HEK293 (cell line): Measurements from ENCODE around the gene TMEM37.

Experiments
- CTCF ChIA-PET: fragments of 350-600 bp; formaldehyde crosslinking; extraction: SDS; loops from one replicate; lab custom pipeline; 2021; ENCODE audit warnings: antibody characterized with exemption; lab: Yijun Ruan, JAX
- POLR2A ChIA-PET: fragments of 300-600 bp; formaldehyde crosslinking; extraction: SDS; loops from one replicate; lab custom pipeline; 2020; ENCODE audit warnings: antibody characterized with exemption, inconsistent platforms; lab: Yijun Ruan, JAX
- H3K27ac ChIP-seq: fragments of 200-500 bp; sonication (Bioruptor generic); 2 replicates; pipeline ENCODE4 v1.5.1; 2014; ENCODE audit warnings: low read depth, low read length, control low read depth, inconsistent platforms; ENCODE audit errors: extremely low read depth
- H3K36me3 ChIP-seq, 2 experiments: fragments of 200-500 bp in 1 of 2; sonication (Bioruptor generic) in 1 of 2; 1 replicate in 1 of 2; 2 replicates in 1 of 2; pipeline ENCODE4 v1.5.1; 2014 to 2017; ENCODE audit warnings: inconsistent platforms in 2 of 2, low read length in 2 of 2; ENCODE audit not compliant: control insufficient read depth in 2 of 2, insufficient read depth in 1 of 2
- H3K4me1 ChIP-seq: fragments of 200-500 bp; sonication (Bioruptor generic); 2 replicates; pipeline ENCODE4 v1.5.1; 2014; ENCODE audit warnings: mild to moderate bottlenecking, low read length, inconsistent platforms; ENCODE audit not compliant: control insufficient read depth, insufficient read depth
- H3K4me3 ChIP-seq: 2 replicates; pipeline ENCODE4 v1.5.1; 2011; ENCODE audit warnings: low read depth, mild to moderate bottlenecking, control low read depth, low read length, moderate library complexity
- H3K9me3 ChIP-seq: fragments of 200-500 bp; sonication (Bioruptor generic); 2 replicates; pipeline ENCODE4 v1.5.1; 2014; ENCODE audit warnings: low read depth, low read length, inconsistent platforms; ENCODE audit not compliant: control insufficient read depth, insufficient read depth
- GFI1B ChIP-seq: fragments of 450-650 bp; formaldehyde crosslinking; IDR thresholded peaks from 2 replicates; pipeline ENCODE4 v1.5.1; 2016; ENCODE audit warnings: missing biosample characterization, missing genetic modification characterization
- KLF1 ChIP-seq: fragments of 450-650 bp; formaldehyde crosslinking; IDR thresholded peaks from 2 replicates; pipeline ENCODE4 v1.5.1; 2016; ENCODE audit warnings: missing biosample characterization, missing genetic modification characterization
- KLF7 ChIP-seq: fragments of 450-650 bp; formaldehyde crosslinking; IDR thresholded peaks from 2 replicates; pipeline ENCODE4 v1.5.1; 2016; ENCODE audit warnings: missing biosample characterization, missing genetic modification characterization, borderline replicate concordance
- SP7 ChIP-seq: fragments of 450-650 bp; formaldehyde crosslinking; IDR thresholded peaks from 2 replicates; pipeline ENCODE4 v1.5.1; 2016; ENCODE audit warnings: missing biosample characterization, missing genetic modification characterization
- TCF7L2 ChIP-seq: IDR thresholded peaks from 2 replicates; pipeline ENCODE4 v1.6.1; 2011; ENCODE audit warnings: low read depth, mild to moderate bottlenecking, inconsistent platforms, low read length, moderate library complexity, borderline replicate concordance
- TSHZ1 ChIP-seq: fragments of 450-650 bp; formaldehyde crosslinking; IDR thresholded peaks from 2 replicates; pipeline ENCODE4 v1.5.1; 2016; ENCODE audit warnings: missing biosample characterization, missing genetic modification characterization, borderline replicate concordance
- ZNF280C ChIP-seq: fragments of 450-650 bp; formaldehyde crosslinking; IDR thresholded peaks from 2 replicates; pipeline ENCODE4 v1.5.1; 2016; ENCODE audit warnings: missing biosample characterization, missing genetic modification characterization
- ZNF621 ChIP-seq: fragments of 450-650 bp; formaldehyde crosslinking; IDR thresholded peaks from 2 replicates; pipeline ENCODE4 v1.5.1; 2017; ENCODE audit warnings: missing biosample characterization, missing genetic modification characterization
- ZNF624 ChIP-seq: fragments of 450-650 bp; formaldehyde crosslinking; IDR thresholded peaks from 2 replicates; pipeline ENCODE4 v1.5.1; 2017; ENCODE audit warnings: missing biosample characterization, missing genetic modification characterization
- ZNF645 ChIP-seq: fragments of 450-650 bp; formaldehyde crosslinking; IDR thresholded peaks from 2 replicates; pipeline ENCODE4; 2016; ENCODE audit warnings: missing biosample characterization, missing genetic modification characterization
- TF ChIP-seq, protein P1 (sequence below): fragments of 450-650 bp; formaldehyde crosslinking; IDR thresholded peaks from 2 replicates; pipeline ENCODE4 v1.5.1; 2017; ENCODE audit warnings: missing biosample characterization, missing genetic modification characterization

The TMEM37 gene

GRCh38 chr2:119472749-119473148, 41.1 kb downstream of the TMEM37 start:
- ChIA-PET CTCF (interaction anchor here (1.1 kb wide), 1 partner anchor 56 kb away, joined by 3 read pairs; no protein-coding TSS in a partner anchor), POLR2A (no interaction called here)

GRCh38 chr2:119473621-119474370, 42.1 kb downstream of the TMEM37 start:
- Histone ChIP-seq H3K27ac (no peak overlapping the region), H3K4me1 (peaks cover 4% of the 10 kb centered on the region; the same call in 1 of the 2 replicates), H3K9me3 (no peaks in the 10 kb centered on the region), H3K36me3 (no peaks in the 10 kb centered on the region), H3K4me3 (no peak overlapping the region)
- POLR2A ChIA-PET = no interaction called here
- TF ChIP-seq, protein P1, sequence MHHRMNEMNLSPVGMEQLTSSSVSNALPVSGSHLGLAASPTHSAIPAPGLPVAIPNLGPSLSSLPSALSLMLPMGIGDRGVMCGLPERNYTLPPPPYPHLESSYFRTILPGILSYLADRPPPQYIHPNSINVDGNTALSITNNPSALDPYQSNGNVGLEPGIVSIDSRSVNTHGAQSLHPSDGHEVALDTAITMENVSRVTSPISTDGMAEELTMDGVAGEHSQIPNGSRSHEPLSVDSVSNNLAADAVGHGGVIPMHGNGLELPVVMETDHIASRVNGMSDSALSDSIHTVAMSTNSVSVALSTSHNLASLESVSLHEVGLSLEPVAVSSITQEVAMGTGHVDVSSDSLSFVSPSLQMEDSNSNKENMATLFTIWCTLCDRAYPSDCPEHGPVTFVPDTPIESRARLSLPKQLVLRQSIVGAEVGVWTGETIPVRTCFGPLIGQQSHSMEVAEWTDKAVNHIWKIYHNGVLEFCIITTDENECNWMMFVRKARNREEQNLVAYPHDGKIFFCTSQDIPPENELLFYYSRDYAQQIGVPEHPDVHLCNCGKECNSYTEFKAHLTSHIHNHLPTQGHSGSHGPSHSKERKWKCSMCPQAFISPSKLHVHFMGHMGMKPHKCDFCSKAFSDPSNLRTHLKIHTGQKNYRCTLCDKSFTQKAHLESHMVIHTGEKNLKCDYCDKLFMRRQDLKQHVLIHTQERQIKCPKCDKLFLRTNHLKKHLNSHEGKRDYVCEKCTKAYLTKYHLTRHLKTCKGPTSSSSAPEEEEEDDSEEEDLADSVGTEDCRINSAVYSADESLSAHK = no peak
- TF ChIP-seq ZNF645 = no peak
- TF ChIP-seq TCF7L2 = no peak
- TF ChIP-seq SP7 (tag by site-specific recombination) = no peak
- CTCF ChIA-PET = interaction anchor here (1.0 to 1.7 kb wide), 3 partner anchors 57 to 67 kb away, joined by 3 to 14 read pairs (median 3); no protein-coding TSS in a partner anchor

More at GRCh38 chr2:119472749-119473148, 41.1 kb downstream of the TMEM37 start:
- Histone ChIP-seq H3K4me3 (no peak overlapping the region), H3K4me1 (peaks cover 4% of the 10 kb centered on the region; the same call in 1 of the 2 replicates), H3K9me3 (no peaks in the 10 kb centered on the region)
- TF ChIP-seq KLF1 (tag by site-specific recombination) (0 out of 2 replicates have a peak, but pooled peaks have one; percentile 9), TSHZ1 (tag by site-specific recombination) (no peak)
- TF ChIP-seq, all 188 proteins: peak for 1
- H3K36me3 ChIP-seq = no peaks in the 10 kb centered on the region
- no peak overlapping the region for H3K27ac ChIP-seq

GRCh38 chr2:119474371-119475224, 42.9 kb downstream of the TMEM37 start:
- Histone ChIP-seq H3K4me3 (no peak overlapping the region), H3K4me1 (peaks cover 4% of the 10 kb centered on the region; the same call in 1 of the 2 replicates), H3K27ac (no peak overlapping the region), H3K36me3 (no peaks in the 10 kb centered on the region), H3K9me3 (no peaks in the 10 kb centered on the region)
- CTCF ChIA-PET = interaction anchor here (1.0 to 3.4 kb wide), 5 partner anchors 12 to 69 kb away, joined by 3 to 46 read pairs (median 20); no protein-coding TSS in a partner anchor
- POLR2A ChIA-PET = no interaction called here
- TF ChIP-seq ZNF624 (tag by site-specific recombination) (no peak), ZNF621 (no peak), KLF7 (tag by site-specific recombination) (no peak), GFI1B (tag by site-specific recombination) (no peak), ZNF280C (tag by site-specific recombination) (no peak)
